Upper lobe of right lung (tissue), 1 donor: ENCODE measurements around the gene CRAT. TPM values are rescaled to one million over a fixed set of nuclear protein-coding genes. Genes with fewer than 3 reads are reported as not detected.

ENCODE experiments used
- ATAC-seq: fragments of 200-7000 bp; cut with Tn5 transposase; one replicate; pipeline ENCODE4 v1.9.1; 2020; ENCODE audit warnings: mild to moderate bottlenecking, moderate library complexity
- DNase-seq: peaks from one replicate; pipeline ENCODE4 v3.0.0-alpha.2; 2020
- H3K27ac ChIP-seq: fragments of 200-600 bp; one replicate; pipeline ENCODE4 v1.8.0; 2022
- H3K27me3 ChIP-seq: fragments of 200-600 bp; one replicate; pipeline ENCODE4 v1.8.0; 2022; ENCODE audit warnings: mild to moderate bottlenecking
- H3K36me3 ChIP-seq: fragments of 200-600 bp; one replicate; pipeline ENCODE4 v1.8.0; 2022
- H3K4me1 ChIP-seq: fragments of 200-600 bp; one replicate; pipeline ENCODE4 v1.8.0; 2022
- H3K4me3 ChIP-seq: fragments of 200-600 bp; one replicate; pipeline ENCODE4 v1.8.0; 2022; ENCODE audit warnings: mild to moderate bottlenecking
- H3K9me3 ChIP-seq: fragments of 200-600 bp; one replicate; pipeline ENCODE4 v1.8.0; 2022
- CTCF ChIP-seq: fragments of 200-600 bp; IDR thresholded peaks from one replicate; pipeline ENCODE4 v1.8.0; 2022; ENCODE audit warnings: antibody characterized with exemption
- intact Hi-C: fragments of 100-400 bp; cut with DNase I; formaldehyde crosslinking; loops from one replicate; pipeline ENCODE4 v1.11.0; 2022
- total RNA-seq: library from RNA; stranded (reverse); fragmentation: NEBNext Ultra II Directional; extraction: Animal tissue kit (Norgen Biotek cat#: 25700); gene quantifications from one replicate; pipeline ENCODE4 v1.2.1, GENCODE V29; 2021
- donor health status: DM: no; HTN: yes; CAD: no; lungs with severe emphysema.

The CRAT gene
- total RNA-seq, 1 donor from 2014 or later, result 22.8 TPM

GRCh38 chr9:129081388-129081904 is 29.1 kb downstream of the CRAT start:
- ATAC-seq, result peak; percentile 0
- Histone ChIP-seq H3K4me1 (peaks cover 19% of the 10 kb centered on the region), H3K9me3 (no peaks in the 10 kb centered on the region), H3K27me3 (no peaks in the 10 kb centered on the region), H3K27ac (peak overlapping the region; percentile 81), H3K36me3 (peaks cover 16% of the 10 kb centered on the region), H3K4me3 (peak overlapping the region; percentile 76)
- intact Hi-C loops, result no loop called here
- peak; percentile 77 for DNase-seq
- TF ChIP-seq CTCF, result no peak

GRCh38 chr9:129080601-129081387 is 29.8 kb downstream of the CRAT start, which contains the start of gene DOLPP1:
TSS of gene DOLPP1 (plus strand) at chr9:129081111. CDS start at chr9:129081132, 21 bp downstream.
- ATAC-seq (peak; percentile 98), DNase-seq (peak; percentile 100)
- no peak for TF ChIP-seq CTCF
- H3K36me3 ChIP-seq, result peaks cover 9% of the 10 kb centered on the region
- peak within 1 kb of the TSS; percentile 76 for H3K4me3 ChIP-seq
- intact Hi-C loops, result no loop called here
- H3K27ac ChIP-seq, result peak within 1 kb of the TSS; percentile 81
- H3K4me1 ChIP-seq, result peaks cover 19% of the 10 kb centered on the region
- no peaks in the 10 kb centered on the region for H3K27me3 ChIP-seq
- no peaks in the 10 kb centered on the region for H3K9me3 ChIP-seq

GRCh38 chr9:129080298-129080600 is 30.3 kb downstream of the CRAT start:
- no peak for DNase-seq
- no peaks in the 10 kb centered on the region for H3K27me3 ChIP-seq
- TF ChIP-seq CTCF, result no peak
- no peak overlapping the region for H3K27ac ChIP-seq
- H3K36me3 ChIP-seq, result peaks cover 4% of the 10 kb centered on the region
- peak overlapping the region; percentile 76 for H3K4me3 ChIP-seq
- ATAC-seq, result no peak
- intact Hi-C loops, result no loop called here
- H3K4me1 ChIP-seq, result peaks cover 19% of the 10 kb centered on the region
- H3K9me3 ChIP-seq, result no peaks in the 10 kb centered on the region

- intact Hi-C loops, result no loop called here
- no peak for TF ChIP-seq CTCF
- Histone ChIP-seq H3K9me3 (no peaks in the 10 kb centered on the region), H3K4me1 (peaks cover 19% of the 10 kb centered on the region), H3K27me3 (no peaks in the 10 kb centered on the region), H3K36me3 (no peaks in the 10 kb centered on the region), H3K4me3 (peak overlapping the region; percentile 76), H3K27ac (no peak overlapping the region)
- ATAC-seq, result no peak
- DNase-seq, result no peak
Observed at GRCh38 chr9:129079829-129080228, 30.8 kb downstream of the CRAT start.

GRCh38 chr9:129078691-129079503 is 31.7 kb downstream of the CRAT start:
- TF ChIP-seq CTCF, result no peak
- Histone ChIP-seq H3K9me3 (no peaks in the 10 kb centered on the region), H3K27ac (no peak overlapping the region), H3K36me3 (no peaks in the 10 kb centered on the region), H3K4me3 (no peak overlapping the region), H3K27me3 (no peaks in the 10 kb centered on the region), H3K4me1 (peaks cover 19% of the 10 kb centered on the region)
- ATAC-seq (no peak), DNase-seq (no peak)
- intact Hi-C loops, result no loop called here
